ENCODE measurements around the gene ZNHIT1. TPM values are rescaled to one million over a fixed set of nuclear protein-coding genes. Genes with fewer than 3 reads are reported as not detected.

The ZNHIT1 gene
- total RNA-seq, 2 donors from 2014 or later: 51.4 to 74.8 TPM

DNA sequence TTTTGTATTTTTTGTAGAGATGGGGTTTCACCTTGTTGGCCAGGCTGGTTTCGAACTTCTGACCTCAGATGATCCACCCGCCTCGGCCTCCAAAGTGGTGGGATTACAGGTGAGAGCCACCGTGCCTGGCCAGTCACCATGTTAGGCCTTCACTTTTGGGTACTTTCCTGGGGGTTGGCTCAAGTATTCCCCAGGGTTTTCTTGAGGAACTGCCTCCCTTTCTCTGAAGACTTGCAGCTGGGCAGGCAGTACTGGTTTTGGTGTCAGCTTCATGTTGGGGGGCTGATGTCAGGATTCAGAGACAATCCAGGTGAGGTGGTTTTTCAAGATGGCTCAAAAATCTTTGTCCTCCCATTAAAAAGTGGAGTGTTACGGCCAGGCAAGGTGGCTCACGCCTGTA, 7.7 kb downstream of the ZNHIT1 start:
- ATAC-seq: no peak
- intact Hi-C loops (cut with DNase I): no loop called here

DNA sequence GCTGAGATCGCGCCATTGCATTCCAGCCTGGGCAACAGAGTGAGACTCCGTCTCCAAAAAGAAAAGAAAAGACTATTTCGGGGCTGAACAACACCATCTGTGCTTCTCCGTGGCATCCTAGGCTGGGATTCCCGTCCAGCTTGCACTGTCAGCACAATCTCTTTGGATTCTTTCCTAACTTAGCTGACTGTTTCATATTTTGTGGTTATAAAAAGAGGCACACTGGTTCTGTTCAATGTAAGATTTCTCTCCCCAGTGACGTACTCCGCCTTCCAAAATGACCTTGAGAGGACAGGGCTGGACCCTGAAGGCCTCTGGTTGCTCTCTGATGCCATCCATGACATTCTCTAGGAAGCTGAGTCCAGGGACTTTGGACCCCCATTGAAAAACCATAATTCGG, 8.8 kb downstream of the ZNHIT1 start:
- peaks cover 0 to 14% of the 10 kb centered on the region in 2 donors for H3K36me3 ChIP-seq (replicated peaks in 1 of 2; ENCODE audit: insufficient read depth in 1 of 2, low read depth in 2 of 2)
- intact Hi-C loops (cut with DNase I): no loop called here
- H3K4me3 ChIP-seq: no peak overlapping the region
- peaks cover 9% of the 10 kb centered on the region for H3K4me1 ChIP-seq
- peak overlapping the region in 1 of 4 donors; percentile 13 for H3K27ac ChIP-seq
- WGBS, 2 donors: 81 to 86% methylated on average over 9 of the region's 9 CpGs
- DNase-seq: peak in 1 of 4 donors; percentile 22
- ATAC-seq: peak; percentile 30
- TF ChIP-seq POLR2A (IDR thresholded peaks at IDR 0.05): no peak
- TF ChIP-seq, protein P1, sequence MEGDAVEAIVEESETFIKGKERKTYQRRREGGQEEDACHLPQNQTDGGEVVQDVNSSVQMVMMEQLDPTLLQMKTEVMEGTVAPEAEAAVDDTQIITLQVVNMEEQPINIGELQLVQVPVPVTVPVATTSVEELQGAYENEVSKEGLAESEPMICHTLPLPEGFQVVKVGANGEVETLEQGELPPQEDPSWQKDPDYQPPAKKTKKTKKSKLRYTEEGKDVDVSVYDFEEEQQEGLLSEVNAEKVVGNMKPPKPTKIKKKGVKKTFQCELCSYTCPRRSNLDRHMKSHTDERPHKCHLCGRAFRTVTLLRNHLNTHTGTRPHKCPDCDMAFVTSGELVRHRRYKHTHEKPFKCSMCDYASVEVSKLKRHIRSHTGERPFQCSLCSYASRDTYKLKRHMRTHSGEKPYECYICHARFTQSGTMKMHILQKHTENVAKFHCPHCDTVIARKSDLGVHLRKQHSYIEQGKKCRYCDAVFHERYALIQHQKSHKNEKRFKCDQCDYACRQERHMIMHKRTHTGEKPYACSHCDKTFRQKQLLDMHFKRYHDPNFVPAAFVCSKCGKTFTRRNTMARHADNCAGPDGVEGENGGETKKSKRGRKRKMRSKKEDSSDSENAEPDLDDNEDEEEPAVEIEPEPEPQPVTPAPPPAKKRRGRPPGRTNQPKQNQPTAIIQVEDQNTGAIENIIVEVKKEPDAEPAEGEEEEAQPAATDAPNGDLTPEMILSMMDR (IDR thresholded peaks at IDR 0.05): no peak
- no peaks in the 10 kb centered on the region for H3K9me3 ChIP-seq
- no peaks in the 10 kb centered on the region for H3K27me3 ChIP-seq

More for the DNA sequence above, 7.7 kb downstream of the ZNHIT1 start:
- Histone ChIP-seq H3K4me3 (no peak overlapping the region), H3K4me1 (no peaks in the 10 kb centered on the region), H3K9me3 (no peaks in the 10 kb centered on the region), H3K36me3 (replicated peaks in 1 of 2; ENCODE audit: insufficient read depth in 1 of 2, low read depth in 2 of 2) (peaks cover 0 to 14% of the 10 kb centered on the region in 2 donors), H3K27ac (no peak overlapping the region), H3K27me3 (no peaks in the 10 kb centered on the region)
- TF ChIP-seq, protein P1 (IDR thresholded peaks at IDR 0.05): no peak
- TF ChIP-seq POLR2A (IDR thresholded peaks at IDR 0.05): no peak
- WGBS, 2 donors: 95 to 100% methylated on average over 6 of the region's 6 CpGs
- no peak for DNase-seq

- Histone ChIP-seq H3K36me3 (replicated peaks in 1 of 2; ENCODE audit: insufficient read depth in 1 of 2, low read depth in 2 of 2) (peaks cover 0 to 4% of the 10 kb centered on the region in 2 donors), H3K4me3 (no peak overlapping the region), H3K4me1 (peaks cover 26% of the 10 kb centered on the region), H3K27me3 (no peaks in the 10 kb centered on the region), H3K27ac (peak overlapping the region; percentile 53 to 90 (median 63)), H3K9me3 (no peaks in the 10 kb centered on the region)
- ATAC-seq: peak; percentile 19
- 0 to 23% methylated on average over 1 to 7 of the region's 7 CpGs for WGBS, 2 donors
- TF ChIP-seq, protein P1 (IDR thresholded peaks at IDR 0.05): no peak
- TF ChIP-seq POLR2A (IDR thresholded peaks at IDR 0.05): no peak
- intact Hi-C loops (cut with DNase I): no loop called here
- DNase-seq: peak in 3 of 4 donors; percentile 28 to 45 (median 40)
Measured at GRCh38 chr7:101231644-101232043, 13.7 kb downstream of the ZNHIT1 start.

GRCh38 chr7:101232141-101232850, 14.3 kb downstream of the ZNHIT1 start:
- ATAC-seq (peak; percentile 85), DNase-seq (peak; percentile 69 to 81 (median 79))
- H3K4me1 ChIP-seq: peaks cover 31% of the 10 kb centered on the region
- peaks cover 0 to 4% of the 10 kb centered on the region in 2 donors for H3K36me3 ChIP-seq (replicated peaks in 1 of 2; ENCODE audit: insufficient read depth in 1 of 2, low read depth in 2 of 2)
- H3K4me3 ChIP-seq: peak overlapping the region in 1 of 2 donors; percentile 33
- no peaks in the 10 kb centered on the region for H3K9me3 ChIP-seq
- peak overlapping the region; percentile 53 to 90 (median 63) for H3K27ac ChIP-seq
- no peaks in the 10 kb centered on the region for H3K27me3 ChIP-seq
- TF ChIP-seq POLR2A (IDR thresholded peaks at IDR 0.05): peak; percentile 15 to 55 (median 44)
- TF ChIP-seq, protein P1 (IDR thresholded peaks at IDR 0.05): no peak
- intact Hi-C loops (cut with DNase I): no loop called here
- 5 to 20% methylated on average over 3 to 48 of the region's 52 CpGs for WGBS, 2 donors

All from body of pancreas (tissue), 4 donors.